Breast epithelium (tissue), 3 donors: ENCODE measurements around the gene GCFC2.

Source experiments
- CTCF ChIP-seq, 3 donors: fragments of 450-650 bp; IDR thresholded peaks; one replicate each; pipeline ENCODE4 v1.5.1; 2016 to 2017; ENCODE audit warnings: antibody characterized with exemption in 3 of 3, mild to moderate bottlenecking in 3 of 3, moderate library complexity in 3 of 3
- POLR2A ChIP-seq: fragments of 450-650 bp; IDR thresholded peaks from one replicate; pipeline ENCODE4 v1.6.1; 2016; ENCODE audit warnings: antibody characterized with exemption, mild to moderate bottlenecking, moderate library complexity
- POLR2AphosphoS5 ChIP-seq, 3 donors: sonication (generic); formaldehyde crosslinking; IDR thresholded peaks; one replicate each; pipeline ENCODE4 v1.6.1; 2017; ENCODE audit warnings: antibody characterized with exemption in 3 of 3

GRCh38 chr2:75709297-75709696 is 1.4 kb downstream of the GCFC2 start:
- TF ChIP-seq CTCF (IDR thresholded peaks at IDR 0.05) = no peak
- TF ChIP-seq POLR2AphosphoS5 (IDR thresholded peaks at IDR 0.05) = no peak
- TF ChIP-seq POLR2A = no peak
